A549 treated with AZD9567 at 1 μM for 4 hours (cell line): ENCODE results near the gene FBXW4. TPM values are rescaled to one million over a fixed set of nuclear protein-coding genes. Genes with fewer than 3 reads are reported as not detected.

Experiments used
- total RNA-seq: library from RNA; stranded (reverse); fragments of 200-300 nt; extraction: Qiagen RNA extraction; gene quantifications from 5 replicates; pipeline ENCODE4 v1.2.3, GENCODE V29; 2022; ENCODE audit not compliant: insufficient read depth

FBXW4 gene
- total RNA-seq = 21.1 to 29.2 TPM (median 23.5 TPM) in 5 replicates

DNA sequence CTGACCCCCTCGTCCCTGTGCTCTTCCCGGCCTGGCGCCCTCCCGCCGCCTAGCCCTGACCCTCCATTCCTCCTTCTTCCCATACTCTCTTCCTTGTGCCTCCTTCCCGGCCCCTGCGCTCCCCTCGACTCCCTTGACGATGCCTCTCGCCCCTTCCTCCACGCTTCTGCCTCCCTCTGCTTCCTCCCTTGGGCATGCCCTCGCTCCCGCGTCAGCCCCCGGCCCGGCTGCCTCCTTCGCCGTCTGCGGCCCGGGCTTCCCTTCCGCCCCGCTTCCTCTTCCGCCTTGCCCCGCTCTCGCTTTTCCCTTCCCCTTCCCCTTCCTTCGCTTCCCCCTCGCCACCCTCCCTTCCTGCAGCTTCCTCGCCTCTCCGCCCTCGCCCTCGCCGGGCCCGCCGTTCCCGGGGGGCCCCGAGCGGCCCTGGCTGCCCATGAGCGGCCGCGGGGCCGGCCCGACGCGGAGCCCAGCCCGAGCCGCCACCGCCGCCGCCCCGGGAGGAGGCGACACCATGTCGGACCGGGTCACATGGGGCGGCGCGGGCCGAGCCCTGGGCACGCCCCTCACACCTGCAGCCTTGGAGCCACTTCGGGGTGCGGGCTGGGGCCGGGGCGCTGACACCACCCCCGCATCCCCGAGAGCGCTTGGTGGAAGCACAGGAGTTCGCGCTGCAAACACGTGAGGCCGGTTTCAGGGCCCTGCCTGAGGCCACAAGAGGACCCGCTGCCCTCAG, at the start of gene FBXW4:
Gene FBXW4 (minus strand): TSS at position 497 of the 730 bp plus-strand sequence. CDS start 65 bp downstream, at position 432.

GRCh38 chr10:101587725-101588653, 107.0 kb downstream of the FBXW4 start, which contains the start of the genes DPCD and POLL:
TSS of gene DPCD (plus strand) at chr10:101588321. CDS start at chr10:101588337, 16 bp downstream.
TSS of gene POLL (minus strand) at chr10:101588257. CDS start at chr10:101587360, 897 bp downstream.

Other genes starting within 250 kb of the FBXW4 start
- 13.6 to 16.8 TPM (median 16.2 TPM) in 5 replicates for gene POLL, start 106.9 kb downstream of the FBXW4 start, total RNA-seq
- gene DPCD, start 106.8 kb downstream of the FBXW4 start, total RNA-seq = 31.5 to 70.0 TPM (median 32.9 TPM) in 5 replicates
- gene FGF8, start 80.9 kb upstream of the FBXW4 start, total RNA-seq = 0.15 to 0.17 TPM in 2 of 5 replicates, not detected in the others
- 86.2 to 126 TPM (median 119 TPM) in 5 replicates for gene NPM3, start 88.3 kb upstream of the FBXW4 start, total RNA-seq
- 63.4 to 101 TPM (median 74.4 TPM) in 5 replicates for gene OGA, start 123.3 kb upstream of the FBXW4 start, total RNA-seq
- gene KCNIP2, start 148.6 kb upstream of the FBXW4 start, total RNA-seq = 0.57 to 0.90 TPM (median 0.71 TPM) in 4 of 5 replicates, not detected in the other